ENCODE data around the gene SEMA5A. TPM values are rescaled to one million over a fixed set of nuclear protein-coding genes. Genes with fewer than 3 reads are reported as not detected.

Gene SEMA5A
- total and polyA plus RNA-seq, 2 of the 13 experiments (the other 11 are each of a cell fraction or from before 2014, with no cell fraction given): 0.01 TPM; not detected in 1

DNA sequence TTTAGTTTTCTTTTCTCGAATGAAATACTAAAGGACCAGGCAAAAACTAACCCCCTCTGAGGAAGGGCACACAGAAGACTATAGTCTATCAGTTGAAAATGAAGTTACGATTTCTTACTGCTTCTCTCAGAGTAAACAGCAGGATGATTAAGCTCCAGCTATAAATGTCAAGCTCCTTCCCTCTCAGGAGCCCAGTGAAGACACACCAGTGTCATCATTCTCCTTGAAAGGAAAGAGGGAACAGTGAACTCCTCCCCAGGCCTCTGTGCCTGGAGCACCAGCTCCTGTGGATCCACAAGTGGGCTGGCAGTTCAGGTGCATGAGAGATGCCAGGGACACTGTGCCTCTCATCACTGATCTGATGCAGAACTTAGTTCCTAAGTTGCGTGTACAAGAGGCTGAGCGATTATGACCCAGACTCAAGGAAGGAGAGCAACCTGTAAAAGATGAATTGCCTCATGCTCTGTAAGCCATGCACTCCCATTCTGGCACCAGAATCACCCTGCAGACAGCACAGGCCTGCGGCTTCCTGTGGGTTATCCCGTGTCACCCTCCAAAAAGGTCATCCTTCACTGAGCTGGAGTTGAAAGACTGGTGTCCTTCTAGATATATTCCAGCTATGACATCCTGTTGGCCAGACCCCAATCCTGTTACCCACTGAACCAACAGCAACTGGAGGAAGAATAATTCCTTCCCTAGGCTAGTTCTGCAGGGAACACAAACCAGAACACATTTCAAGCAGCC, 394.0 kb downstream of the SEMA5A start (continued):
- TF ChIP-seq RARA (CRISPR knock-in tag; IDR thresholded peaks at IDR 0.05) (no peak), ZNF816 (CRISPR knock-in tag; IDR thresholded peaks at IDR 0.05; ENCODE audit: borderline replicate concordance) (no peak), SRY (CRISPR knock-in tag; IDR thresholded peaks at IDR 0.05) (no peak), ZNF562 (CRISPR knock-in tag; IDR thresholded peaks at IDR 0.05; ENCODE audit: borderline replicate concordance) (no peak)
- TF ChIP-seq, protein P1, sequence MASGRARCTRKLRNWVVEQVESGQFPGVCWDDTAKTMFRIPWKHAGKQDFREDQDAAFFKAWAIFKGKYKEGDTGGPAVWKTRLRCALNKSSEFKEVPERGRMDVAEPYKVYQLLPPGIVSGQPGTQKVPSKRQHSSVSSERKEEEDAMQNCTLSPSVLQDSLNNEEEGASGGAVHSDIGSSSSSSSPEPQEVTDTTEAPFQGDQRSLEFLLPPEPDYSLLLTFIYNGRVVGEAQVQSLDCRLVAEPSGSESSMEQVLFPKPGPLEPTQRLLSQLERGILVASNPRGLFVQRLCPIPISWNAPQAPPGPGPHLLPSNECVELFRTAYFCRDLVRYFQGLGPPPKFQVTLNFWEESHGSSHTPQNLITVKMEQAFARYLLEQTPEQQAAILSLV (CRISPR knock-in tag; IDR thresholded peaks at IDR 0.05; ENCODE audit: borderline replicate concordance): no peak

DNA sequence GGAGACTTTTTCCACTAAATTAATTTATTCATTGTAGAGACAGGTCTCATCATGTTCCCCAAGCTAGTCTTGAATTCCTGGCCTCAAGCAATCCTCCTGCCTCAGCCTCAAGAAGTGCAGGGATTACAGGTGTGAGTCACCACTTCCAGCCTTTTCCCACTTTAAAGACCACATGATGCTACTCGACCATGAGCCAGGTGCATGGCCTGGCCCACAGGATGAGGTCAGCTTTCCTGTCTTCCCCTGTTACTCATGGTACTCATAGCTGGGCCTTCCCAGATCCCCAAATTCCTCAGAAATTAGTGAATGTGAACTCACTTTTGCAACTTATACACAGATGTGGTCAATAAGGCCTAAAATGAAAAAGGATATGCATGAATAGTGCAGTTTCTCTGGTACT, 395.9 kb downstream of the SEMA5A start:
- H2AFZ ChIP-seq (ENCODE audit: low read length): no peak overlapping the region
- peaks cover 11% of the 10 kb centered on the region for H3K9me3 ChIP-seq (ENCODE audit: low read length)
- intact Hi-C loops (cut with micrococcal nuclease; ENCODE audit: unreplicated experiment): no loop called here
- H3K4me2 ChIP-seq (ENCODE audit: low read depth, low read length): no peak overlapping the region
- H3K79me2 ChIP-seq (ENCODE audit: insufficient read depth, low read length): no peaks in the 10 kb centered on the region
- FAIRE-seq: no peak
- H3K27me3 ChIP-seq (ENCODE audit: control insufficient read depth in 1 of 2, insufficient read depth in 2 of 2, low read length in 2 of 2): no peaks in the 10 kb centered on the region
- H3K4me1 ChIP-seq (ENCODE audit: insufficient read depth, low read length): no peaks in the 10 kb centered on the region
- BruUV-seq (replicated peaks): no TSS peak
- no peak for DNase-seq (ENCODE audit: low spot score)
- WGBS (ENCODE audit: low lambda C conversion rate): 0% methylated on average over 1 of the region's 1 CpG
- in situ Hi-C loops (cut with HindIII; ENCODE audit: extremely low pct_ligation_motif_present, low pct_unique_long_range_greater_than_20kb): no loop called here
- no peaks in the 10 kb centered on the region for H4K20me1 ChIP-seq (ENCODE audit: insufficient read depth, low read length)
- CTCF ChIA-PET (ENCODE audit: low intra/inter-chr PET ratio, low total read pairs): no interaction called here
- no peak for ATAC-seq
- no peaks in the 10 kb centered on the region for H3K36me3 ChIP-seq (replicated peaks in 1 of 2; ENCODE audit: control insufficient read depth in 1 of 2, insufficient read depth in 2 of 2, low read length in 2 of 2)
- no peak overlapping the region for H3K4me3 ChIP-seq (replicated peaks in 1 of 3; ENCODE audit: insufficient read depth in 1 of 3, low read depth in 2 of 3, low read length in 3 of 3)
- no peak overlapping the region for H3K27ac ChIP-seq (ENCODE audit: extremely low read length, insufficient read depth, low read length)
- H3K9ac ChIP-seq (ENCODE audit: insufficient read depth, low read depth, low read length): no peak overlapping the region
- POLR2A ChIA-PET: no interaction called here
- TF ChIP-seq RARA (CRISPR knock-in tag; IDR thresholded peaks at IDR 0.05) (no peak), ATF7-NPFF (CRISPR knock-in tag; IDR thresholded peaks at IDR 0.05; ENCODE audit: low read depth) (no peak), ZNF678 (CRISPR knock-in tag; IDR thresholded peaks at IDR 0.05) (no peak), SIX1 (CRISPR knock-in tag; IDR thresholded peaks at IDR 0.05; ENCODE audit: borderline replicate concordance) (no peak), KLF12 (CRISPR knock-in tag; IDR thresholded peaks at IDR 0.05; ENCODE audit: borderline replicate concordance) (no peak)
- TF ChIP-seq, protein P2, sequence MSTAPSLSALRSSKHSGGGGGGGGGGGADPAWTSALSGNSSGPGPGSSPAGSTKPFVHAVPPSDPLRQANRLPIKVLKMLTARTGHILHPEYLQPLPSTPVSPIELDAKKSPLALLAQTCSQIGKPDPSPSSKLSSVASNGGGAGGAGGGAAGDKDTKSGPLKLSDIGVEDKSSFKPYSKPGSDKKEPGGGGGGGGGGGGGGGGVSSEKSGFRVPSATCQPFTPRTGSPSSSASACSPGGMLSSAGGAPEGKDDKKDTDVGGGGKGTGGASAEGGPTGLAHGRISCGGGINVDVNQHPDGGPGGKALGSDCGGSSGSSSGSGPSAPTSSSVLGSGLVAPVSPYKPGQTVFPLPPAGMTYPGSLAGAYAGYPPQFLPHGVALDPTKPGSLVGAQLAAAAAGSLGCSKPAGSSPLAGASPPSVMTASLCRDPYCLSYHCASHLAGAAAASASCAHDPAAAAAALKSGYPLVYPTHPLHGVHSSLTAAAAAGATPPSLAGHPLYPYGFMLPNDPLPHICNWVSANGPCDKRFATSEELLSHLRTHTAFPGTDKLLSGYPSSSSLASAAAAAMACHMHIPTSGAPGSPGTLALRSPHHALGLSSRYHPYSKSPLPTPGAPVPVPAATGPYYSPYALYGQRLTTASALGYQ (CRISPR knock-in tag; IDR thresholded peaks at IDR 0.05): no peak
- TF ChIP-seq, protein P3, sequence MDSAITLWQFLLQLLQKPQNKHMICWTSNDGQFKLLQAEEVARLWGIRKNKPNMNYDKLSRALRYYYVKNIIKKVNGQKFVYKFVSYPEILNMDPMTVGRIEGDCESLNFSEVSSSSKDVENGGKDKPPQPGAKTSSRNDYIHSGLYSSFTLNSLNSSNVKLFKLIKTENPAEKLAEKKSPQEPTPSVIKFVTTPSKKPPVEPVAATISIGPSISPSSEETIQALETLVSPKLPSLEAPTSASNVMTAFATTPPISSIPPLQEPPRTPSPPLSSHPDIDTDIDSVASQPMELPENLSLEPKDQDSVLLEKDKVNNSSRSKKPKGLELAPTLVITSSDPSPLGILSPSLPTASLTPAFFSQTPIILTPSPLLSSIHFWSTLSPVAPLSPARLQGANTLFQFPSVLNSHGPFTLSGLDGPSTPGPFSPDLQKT (CRISPR knock-in tag; IDR thresholded peaks at IDR 0.05; ENCODE audit: borderline replicate concordance): no peak
- TF ChIP-seq, protein P4, sequence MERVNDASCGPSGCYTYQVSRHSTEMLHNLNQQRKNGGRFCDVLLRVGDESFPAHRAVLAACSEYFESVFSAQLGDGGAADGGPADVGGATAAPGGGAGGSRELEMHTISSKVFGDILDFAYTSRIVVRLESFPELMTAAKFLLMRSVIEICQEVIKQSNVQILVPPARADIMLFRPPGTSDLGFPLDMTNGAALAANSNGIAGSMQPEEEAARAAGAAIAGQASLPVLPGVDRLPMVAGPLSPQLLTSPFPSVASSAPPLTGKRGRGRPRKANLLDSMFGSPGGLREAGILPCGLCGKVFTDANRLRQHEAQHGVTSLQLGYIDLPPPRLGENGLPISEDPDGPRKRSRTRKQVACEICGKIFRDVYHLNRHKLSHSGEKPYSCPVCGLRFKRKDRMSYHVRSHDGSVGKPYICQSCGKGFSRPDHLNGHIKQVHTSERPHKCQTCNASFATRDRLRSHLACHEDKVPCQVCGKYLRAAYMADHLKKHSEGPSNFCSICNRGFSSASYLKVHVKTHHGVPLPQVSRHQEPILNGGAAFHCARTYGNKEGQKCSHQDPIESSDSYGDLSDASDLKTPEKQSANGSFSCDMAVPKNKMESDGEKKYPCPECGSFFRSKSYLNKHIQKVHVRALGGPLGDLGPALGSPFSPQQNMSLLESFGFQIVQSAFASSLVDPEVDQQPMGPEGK (CRISPR knock-in tag; IDR thresholded peaks at IDR 0.05): no peak
- TF ChIP-seq, protein P5, sequence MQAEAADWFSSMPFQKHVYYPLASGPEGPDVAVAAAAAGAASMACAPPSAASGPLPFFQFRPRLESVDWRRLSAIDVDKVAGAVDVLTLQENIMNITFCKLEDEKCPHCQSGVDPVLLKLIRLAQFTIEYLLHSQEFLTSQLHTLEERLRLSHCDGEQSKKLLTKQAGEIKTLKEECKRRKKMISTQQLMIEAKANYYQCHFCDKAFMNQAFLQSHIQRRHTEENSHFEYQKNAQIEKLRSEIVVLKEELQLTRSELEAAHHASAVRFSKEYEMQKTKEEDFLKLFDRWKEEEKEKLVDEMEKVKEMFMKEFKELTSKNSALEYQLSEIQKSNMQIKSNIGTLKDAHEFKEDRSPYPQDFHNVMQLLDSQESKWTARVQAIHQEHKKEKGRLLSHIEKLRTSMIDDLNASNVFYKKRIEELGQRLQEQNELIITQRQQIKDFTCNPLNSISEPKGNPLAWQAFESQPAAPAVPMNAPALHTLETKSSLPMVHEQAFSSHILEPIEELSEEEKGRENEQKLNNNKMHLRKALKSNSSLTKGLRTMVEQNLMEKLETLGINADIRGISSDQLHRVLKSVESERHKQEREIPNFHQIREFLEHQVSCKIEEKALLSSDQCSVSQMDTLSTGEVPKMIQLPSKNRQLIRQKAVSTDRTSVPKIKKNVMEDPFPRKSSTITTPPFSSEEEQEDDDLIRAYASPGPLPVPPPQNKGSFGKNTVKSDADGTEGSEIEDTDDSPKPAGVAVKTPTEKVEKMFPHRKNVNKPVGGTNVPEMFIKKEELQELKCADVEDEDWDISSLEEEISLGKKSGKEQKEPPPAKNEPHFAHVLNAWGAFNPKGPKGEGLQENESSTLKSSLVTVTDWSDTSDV (CRISPR knock-in tag; IDR thresholded peaks at IDR 0.05): no peak
